Middle frontal gyrus (tissue), 1 donor: ENCODE data around the gene FNBP1.

Source experiments
- DNase-seq: peaks from one replicate; pipeline ENCODE4 v3.0.0-alpha.2; 2015; ENCODE audit warnings: low spot score; ENCODE audit errors: extremely low spot score

FNBP1 gene

GRCh38 chr9:130045725-130046450 is 2.9 kb upstream of the FNBP1 start:
- no peak for DNase-seq

GRCh38 chr9:130043654-130044623 is 950 bp upstream of the FNBP1 start:
- DNase-seq, result no peak

GRCh38 chr9:130042406-130042884 is 544 bp downstream of the FNBP1 start:
- DNase-seq, result no peak

GRCh38 chr9:130041648-130042405 is 1.2 kb downstream of the FNBP1 start:
- DNase-seq, result no peak

GRCh38 chr9:130040984-130041647 is 1.9 kb downstream of the FNBP1 start:
- no peak for DNase-seq

GRCh38 chr9:130039528-130040147 is 3.4 kb downstream of the FNBP1 start:
- DNase-seq, result no peak

GRCh38 chr9:130036099-130036498 is 6.9 kb downstream of the FNBP1 start:
- no peak for DNase-seq

GRCh38 chr9:130034570-130034969 is 8.4 kb downstream of the FNBP1 start:
- DNase-seq, result no peak

GRCh38 chr9:130030651-130031127 is 12.3 kb downstream of the FNBP1 start:
- no peak for DNase-seq

GRCh38 chr9:130029223-130029973 is 13.6 kb downstream of the FNBP1 start:
- DNase-seq, result no peak

- DNase-seq, result no peak
Measured at GRCh38 chr9:130028493-130029222, 14.3 kb downstream of the FNBP1 start.

GRCh38 chr9:130027533-130028365 is 15.2 kb downstream of the FNBP1 start:
- no peak for DNase-seq

GRCh38 chr9:130026583-130027340 is 16.2 kb downstream of the FNBP1 start:
- no peak for DNase-seq

- no peak for DNase-seq
Measured at GRCh38 chr9:130024597-130024994, 18.4 kb downstream of the FNBP1 start.

GRCh38 chr9:130023994-130024596 is 18.9 kb downstream of the FNBP1 start:
- no peak for DNase-seq

- no peak for DNase-seq
Measured at GRCh38 chr9:130023144-130023787, 19.7 kb downstream of the FNBP1 start.
